SK-N-SH treated with all-trans-retinoic acid at 6 μM for 48 hours (cell line): ENCODE data around the gene PPFIA1.

Experiments
- ATAC-seq: fragments of 200-7000 bp; cut with Tn5 transposase; 3 replicates; pipeline ENCODE4 v1.9.1; 2020; ENCODE audit warnings: mild to moderate bottlenecking, moderate library complexity
- BACH2 ChIP-seq: fragments of 250-450 bp; sonication (Bioruptor Pico); IDR thresholded peaks from 2 replicates; pipeline ENCODE4 v1.9.0; 2021; ENCODE audit warnings: mild to moderate bottlenecking, borderline replicate concordance
- CREB5 ChIP-seq: fragments of 250-450 bp; sonication (Bioruptor Pico); IDR thresholded peaks from 2 replicates; pipeline ENCODE4 v1.5.1; 2020; ENCODE audit warnings: low read depth, mild to moderate bottlenecking, moderate library complexity
- CSDC2 ChIP-seq: fragments of 250-450 bp; sonication (Bioruptor Pico); IDR thresholded peaks from 2 replicates; pipeline ENCODE4 v1.5.0; 2020; ENCODE audit warnings: mild to moderate bottlenecking, moderate library complexity
- CSRNP3 ChIP-seq: fragments of 250-450 bp; sonication (Bioruptor Pico); IDR thresholded peaks from 2 replicates; pipeline ENCODE4 v1.5.1; 2021; ENCODE audit warnings: mild to moderate bottlenecking, moderate library complexity
- ESRRG ChIP-seq: fragments of 250-450 bp; sonication (Bioruptor Pico); IDR thresholded peaks from 2 replicates; pipeline ENCODE4 v1.6.1; 2021; ENCODE audit warnings: mild to moderate bottlenecking
- ISL1 ChIP-seq: fragments of 250-450 bp; sonication (Bioruptor Pico); IDR thresholded peaks from 2 replicates; pipeline ENCODE4 v2.1.2; 2022; ENCODE audit warnings: mild to moderate bottlenecking, moderate library complexity
- OSR1 ChIP-seq: fragments of 250-450 bp; sonication (Bioruptor Pico); IDR thresholded peaks from 2 replicates; pipeline ENCODE4 v1.8.0; 2022; ENCODE audit warnings: moderate library complexity, mild to moderate bottlenecking, inconsistent platforms
- PATZ1 ChIP-seq: fragments of 250-450 bp; sonication (Bioruptor Pico); IDR thresholded peaks from 2 replicates; pipeline ENCODE4 v1.8.0; 2020; ENCODE audit warnings: mild to moderate bottlenecking, moderate library complexity, borderline replicate concordance
- POU6F1 ChIP-seq: fragments of 250-450 bp; sonication (Bioruptor Pico); IDR thresholded peaks from 2 replicates; pipeline ENCODE4 v1.8.0; 2021; ENCODE audit warnings: low read depth, mild to moderate bottlenecking, moderate library complexity, borderline replicate concordance
- PPARA ChIP-seq: fragments of 250-450 bp; sonication (Bioruptor Pico); IDR thresholded peaks from 2 replicates; pipeline ENCODE4 v1.5.0; 2020; ENCODE audit warnings: mild to moderate bottlenecking, borderline replicate concordance
- RARB ChIP-seq: fragments of 250-450 bp; sonication (Bioruptor Pico); IDR thresholded peaks from 2 replicates; pipeline ENCODE4 v1.8.0; 2021; ENCODE audit warnings: mild to moderate bottlenecking, moderate library complexity
- SNAI2 ChIP-seq: fragments of 250-450 bp; sonication (Bioruptor Pico); IDR thresholded peaks from 2 replicates; pipeline ENCODE4 v1.5.0; 2020; ENCODE audit warnings: mild to moderate bottlenecking, moderate library complexity
- TOX ChIP-seq: fragments of 250-450 bp; sonication (Bioruptor Pico); IDR thresholded peaks from 2 replicates; pipeline ENCODE4 v1.8.0; 2021; ENCODE audit warnings: mild to moderate bottlenecking, moderate library complexity, borderline replicate concordance
- ZFP3 ChIP-seq: fragments of 250-450 bp; sonication (Bioruptor Pico); IDR thresholded peaks from 2 replicates; pipeline ENCODE4 v1.5.0; 2020; ENCODE audit warnings: mild to moderate bottlenecking, moderate library complexity
- ZFP30 ChIP-seq: fragments of 450-650 bp; formaldehyde crosslinking; IDR thresholded peaks from 2 replicates; pipeline ENCODE4 v1.5.0; 2022; ENCODE audit warnings: mild to moderate bottlenecking, moderate library complexity
- ZNF565 ChIP-seq: fragments of 450-650 bp; formaldehyde crosslinking; conservative IDR thresholded peaks from 2 replicates; pipeline ENCODE4 v1.5.0; 2020; ENCODE audit warnings: low read depth, mild to moderate bottlenecking, moderate library complexity
- ZNF8 ChIP-seq: fragments of 450-650 bp; formaldehyde crosslinking; IDR thresholded peaks from 2 replicates; pipeline ENCODE4 v1.5.0; 2020; ENCODE audit warnings: mild to moderate bottlenecking, moderate library complexity

Gene PPFIA1

GRCh38 chr11:70352601-70353000 lies 82.1 kb downstream of the PPFIA1 start:
- TF ChIP-seq ZNF8 (CRISPR knock-in tag) (no peak), ZNF565 (CRISPR knock-in tag) (no peak), RARB (CRISPR knock-in tag) (no peak), CSDC2 (no peak), CSRNP3 (CRISPR knock-in tag) (no peak), POU6F1 (no peak), BACH2 (CRISPR knock-in tag) (no peak), TOX (CRISPR knock-in tag) (no peak), CREB5 (CRISPR knock-in tag) (no peak), ESRRG (CRISPR knock-in tag) (no peak), ISL1 (no peak), ZFP30 (no peak), ZFP3 (CRISPR knock-in tag) (no peak), PATZ1 (CRISPR knock-in tag) (no peak)
- no peak for ATAC-seq

GRCh38 chr11:70353329-70353728 lies 82.8 kb downstream of the PPFIA1 start:
- no peak for TF ChIP-seq OSR1 (CRISPR knock-in tag)
- no peak for TF ChIP-seq TOX (CRISPR knock-in tag)
- TF ChIP-seq PATZ1 (CRISPR knock-in tag), result no peak
- ATAC-seq, result no peak

GRCh38 chr11:70353900-70354568 lies 83.5 kb downstream of the PPFIA1 start:
- no peak for TF ChIP-seq CSDC2
- no peak for TF ChIP-seq SNAI2 (CRISPR knock-in tag)
- no peak for TF ChIP-seq TOX (CRISPR knock-in tag)
- no peak for TF ChIP-seq POU6F1
- TF ChIP-seq PPARA (CRISPR knock-in tag), result no peak
- no peak for ATAC-seq

- no peak for ATAC-seq
- no peak for TF ChIP-seq PPARA (CRISPR knock-in tag)
- no peak for TF ChIP-seq CREB5 (CRISPR knock-in tag)
- TF ChIP-seq POU6F1, result no peak
- no peak for TF ChIP-seq ZFP30
- TF ChIP-seq ZNF8 (CRISPR knock-in tag), result no peak
- TF ChIP-seq ZNF565 (CRISPR knock-in tag), result no peak
- no peak for TF ChIP-seq ISL1
- no peak for TF ChIP-seq CSRNP3 (CRISPR knock-in tag)
- no peak for TF ChIP-seq PATZ1 (CRISPR knock-in tag)
Observed at GRCh38 chr11:70354629-70355028, 84.1 kb downstream of the PPFIA1 start.
